ENCODE measurements around the gene NTM. TPM values are rescaled to one million over a fixed set of nuclear protein-coding genes. Genes with fewer than 3 reads are reported as not detected.

Gene NTM
- total RNA-seq, 2 experiments from 2014 or later: not detected

- DNase-seq: no peak
- Mint-ChIP-seq H3K9me3 (no peaks in the 10 kb centered on the region), H3K36me3 (no peaks in the 10 kb centered on the region), H3K27ac (no peak overlapping the region), H3K4me3 (no peak overlapping the region), H3K27me3 (no peaks in the 10 kb centered on the region), H3K4me1 (no peaks in the 10 kb centered on the region)
- POLR2A ChIA-PET: no interaction called here
- ATAC-seq (ENCODE audit: low read depth): no peak
Observed at GRCh38 chr11:132008226-132008625, 637.8 kb downstream of the NTM start.

- POLR2A ChIA-PET: no interaction called here
- no peak overlapping the region for H3K4me3 Mint-ChIP-seq
- H3K4me1 Mint-ChIP-seq: no peaks in the 10 kb centered on the region
- no peaks in the 10 kb centered on the region for H3K9me3 Mint-ChIP-seq
- no peaks in the 10 kb centered on the region for H3K36me3 Mint-ChIP-seq
- no peak overlapping the region for H3K27ac Mint-ChIP-seq
- H3K27me3 Mint-ChIP-seq: no peaks in the 10 kb centered on the region
- DNase-seq (no peak), ATAC-seq (ENCODE audit: low read depth) (no peak)
Observed at GRCh38 chr11:132008872-132009271, 638.5 kb downstream of the NTM start.

- no peak for DNase-seq
- POLR2A ChIA-PET: no interaction called here
- no peak overlapping the region for H3K27ac Mint-ChIP-seq
- H3K9me3 Mint-ChIP-seq: no peaks in the 10 kb centered on the region
- H3K27me3 Mint-ChIP-seq: no peaks in the 10 kb centered on the region
- H3K4me3 Mint-ChIP-seq: no peak overlapping the region
- no peak for ATAC-seq (ENCODE audit: low read depth)
- no peaks in the 10 kb centered on the region for H3K36me3 Mint-ChIP-seq
- H3K4me1 Mint-ChIP-seq: no peaks in the 10 kb centered on the region
Observed at GRCh38 chr11:132020001-132020400, 649.6 kb downstream of the NTM start.

GRCh38 chr11:132022285-132022684 is 651.9 kb downstream of the NTM start:
- no peak for ATAC-seq (ENCODE audit: low read depth)
- POLR2A ChIA-PET: no interaction called here
- Mint-ChIP-seq H3K27me3 (no peaks in the 10 kb centered on the region), H3K27ac (no peak overlapping the region), H3K9me3 (no peaks in the 10 kb centered on the region), H3K4me1 (no peaks in the 10 kb centered on the region), H3K36me3 (no peaks in the 10 kb centered on the region), H3K4me3 (no peak overlapping the region)
- DNase-seq: no peak

GRCh38 chr11:132022733-132023478 is 652.5 kb downstream of the NTM start:
- ATAC-seq (ENCODE audit: low read depth) (no peak), DNase-seq (no peak)
- Mint-ChIP-seq H3K27ac (no peak overlapping the region), H3K4me1 (no peaks in the 10 kb centered on the region), H3K27me3 (no peaks in the 10 kb centered on the region), H3K36me3 (no peaks in the 10 kb centered on the region), H3K9me3 (no peaks in the 10 kb centered on the region), H3K4me3 (no peak overlapping the region)
- POLR2A ChIA-PET: no interaction called here

GRCh38 chr11:132024587-132025295 is 654.3 kb downstream of the NTM start:
- no peaks in the 10 kb centered on the region for H3K36me3 Mint-ChIP-seq
- H3K27me3 Mint-ChIP-seq: no peaks in the 10 kb centered on the region
- H3K4me1 Mint-ChIP-seq: no peaks in the 10 kb centered on the region
- H3K27ac Mint-ChIP-seq: no peak overlapping the region
- ATAC-seq (ENCODE audit: low read depth) (no peak), DNase-seq (no peak)
- no peak overlapping the region for H3K4me3 Mint-ChIP-seq
- POLR2A ChIA-PET: no interaction called here
- H3K9me3 Mint-ChIP-seq: no peaks in the 10 kb centered on the region

GRCh38 chr11:132026746-132027145 is 656.3 kb downstream of the NTM start:
- Mint-ChIP-seq H3K4me3 (no peak overlapping the region), H3K36me3 (no peaks in the 10 kb centered on the region), H3K27me3 (no peaks in the 10 kb centered on the region), H3K4me1 (no peaks in the 10 kb centered on the region), H3K9me3 (no peaks in the 10 kb centered on the region), H3K27ac (no peak overlapping the region)
- no peak for ATAC-seq (ENCODE audit: low read depth)
- POLR2A ChIA-PET: no interaction called here
- DNase-seq: no peak

GRCh38 chr11:132028380-132029240 is 658.2 kb downstream of the NTM start:
- Mint-ChIP-seq H3K36me3 (no peaks in the 10 kb centered on the region), H3K4me1 (no peaks in the 10 kb centered on the region), H3K9me3 (no peaks in the 10 kb centered on the region), H3K27ac (no peak overlapping the region), H3K27me3 (no peaks in the 10 kb centered on the region), H3K4me3 (no peak overlapping the region)
- ATAC-seq (ENCODE audit: low read depth): no peak
- no peak for DNase-seq
- POLR2A ChIA-PET: no interaction called here

- no peaks in the 10 kb centered on the region for H3K9me3 Mint-ChIP-seq
- H3K27me3 Mint-ChIP-seq: no peaks in the 10 kb centered on the region
- H3K36me3 Mint-ChIP-seq: no peaks in the 10 kb centered on the region
Observed at GRCh38 chr11:132030896-132031295, 660.5 kb downstream of the NTM start.

GRCh38 chr11:132032555-132032954 is 662.1 kb downstream of the NTM start:
- Mint-ChIP-seq H3K4me3 (no peak overlapping the region), H3K9me3 (no peaks in the 10 kb centered on the region), H3K27ac (no peak overlapping the region), H3K4me1 (no peaks in the 10 kb centered on the region), H3K36me3 (no peaks in the 10 kb centered on the region), H3K27me3 (no peaks in the 10 kb centered on the region)
- ATAC-seq (ENCODE audit: low read depth): no peak
- POLR2A ChIA-PET: no interaction called here
- no peak for DNase-seq

More at GRCh38 chr11:132030896-132031295, 660.5 kb downstream of the NTM start:
- Mint-ChIP-seq H3K27ac (no peak overlapping the region), H3K4me3 (no peak overlapping the region), H3K4me1 (no peaks in the 10 kb centered on the region)
- DNase-seq: no peak
- POLR2A ChIA-PET: no interaction called here
- ATAC-seq (ENCODE audit: low read depth): no peak

GRCh38 chr11:132033051-132033450 is 662.6 kb downstream of the NTM start:
- Mint-ChIP-seq H3K27ac (no peak overlapping the region), H3K36me3 (no peaks in the 10 kb centered on the region), H3K4me3 (no peak overlapping the region), H3K27me3 (no peaks in the 10 kb centered on the region), H3K4me1 (no peaks in the 10 kb centered on the region), H3K9me3 (no peaks in the 10 kb centered on the region)
- no peak for ATAC-seq (ENCODE audit: low read depth)
- POLR2A ChIA-PET: no interaction called here
- DNase-seq: no peak

- no peak for DNase-seq
- Mint-ChIP-seq H3K27me3 (no peaks in the 10 kb centered on the region), H3K27ac (no peak overlapping the region), H3K4me1 (no peaks in the 10 kb centered on the region), H3K9me3 (no peaks in the 10 kb centered on the region), H3K36me3 (no peaks in the 10 kb centered on the region), H3K4me3 (no peak overlapping the region)
- no peak for ATAC-seq (ENCODE audit: low read depth)
- POLR2A ChIA-PET: no interaction called here
Observed at GRCh38 chr11:132035228-132035627, 664.8 kb downstream of the NTM start.

- Mint-ChIP-seq H3K4me3 (no peak overlapping the region), H3K27ac (no peak overlapping the region), H3K36me3 (no peaks in the 10 kb centered on the region), H3K4me1 (no peaks in the 10 kb centered on the region), H3K27me3 (no peaks in the 10 kb centered on the region), H3K9me3 (no peaks in the 10 kb centered on the region)
- DNase-seq: no peak
- POLR2A ChIA-PET: no interaction called here
- ATAC-seq (ENCODE audit: low read depth): no peak
Observed at GRCh38 chr11:132035766-132036165, 665.4 kb downstream of the NTM start.

GRCh38 chr11:132036220-132036619 is 665.8 kb downstream of the NTM start:
- no peak for DNase-seq
- Mint-ChIP-seq H3K36me3 (no peaks in the 10 kb centered on the region), H3K27ac (no peak overlapping the region), H3K4me3 (no peak overlapping the region), H3K27me3 (no peaks in the 10 kb centered on the region), H3K9me3 (no peaks in the 10 kb centered on the region), H3K4me1 (no peaks in the 10 kb centered on the region)
- POLR2A ChIA-PET: no interaction called here
- no peak for ATAC-seq (ENCODE audit: low read depth)
